ENCODE measurements around the gene WNT6.
A peak's percentile ranks its signal among the peaks of the same experiment; 100 is the strongest.
"Not testable (repeated sequence)": the region's sequence is repeated elsewhere in the genome, so short reads cannot be mapped to it uniquely, and the experiment has no call there.

Gene WNT6

GRCh38 chr2:218830526-218831306, 28.9 kb upstream of the WNT6 start:
- DNase-seq (ENCODE audit: low spot score) = no peak

GRCh38 chr2:218831378-218831990, 28.1 kb upstream of the WNT6 start, which contains the start of gene PRKAG3:
Gene PRKAG3, minus strand, starts transcription at chr2:218831803.
- DNase-seq (ENCODE audit: low spot score) = no peak

- no peak for DNase-seq (ENCODE audit: low spot score)
These were observed 27.5 kb upstream of the WNT6 start for GRCh38 chr2:218832081-218832480.

- peak; percentile 25 for DNase-seq (ENCODE audit: low spot score)
These were observed 27.1 kb upstream of the WNT6 start for GRCh38 chr2:218832520-218832919.

- DNase-seq (ENCODE audit: low spot score) = no peak
These were observed 26.5 kb upstream of the WNT6 start for GRCh38 chr2:218833023-218833609.

GRCh38 chr2:218834685-218835084, 24.9 kb upstream of the WNT6 start:
- no peak for DNase-seq (ENCODE audit: low spot score)

GRCh38 chr2:218837495-218837894, 22.1 kb upstream of the WNT6 start:
- DNase-seq (ENCODE audit: low spot score) = no peak

GRCh38 chr2:218839430-218839829, 20.2 kb upstream of the WNT6 start:
- no peak for DNase-seq (ENCODE audit: low spot score)

GRCh38 chr2:218839888-218840287, 19.7 kb upstream of the WNT6 start:
- no peak for DNase-seq (ENCODE audit: low spot score)

GRCh38 chr2:218844334-218844733, 15.3 kb upstream of the WNT6 start:
- DNase-seq (ENCODE audit: low spot score) = not testable (repeated sequence)

- not testable (repeated sequence) for DNase-seq (ENCODE audit: low spot score)
These were observed 12.6 kb upstream of the WNT6 start for GRCh38 chr2:218846963-218847362.

- no peak for DNase-seq (ENCODE audit: low spot score)
These were observed 9.9 kb upstream of the WNT6 start for GRCh38 chr2:218849721-218850120.

GRCh38 chr2:218850796-218851195, 8.8 kb upstream of the WNT6 start:
- no peak for DNase-seq (ENCODE audit: low spot score)

- no peak for DNase-seq (ENCODE audit: low spot score)
These were observed 8.3 kb upstream of the WNT6 start for GRCh38 chr2:218851286-218851685.

GRCh38 chr2:218852911-218853667, 6.5 kb upstream of the WNT6 start:
- DNase-seq (ENCODE audit: low spot score) = peak; percentile 51

GRCh38 chr2:218853766-218854165, 5.8 kb upstream of the WNT6 start:
- no peak for DNase-seq (ENCODE audit: low spot score)

GRCh38 chr2:218854860-218855259, 4.7 kb upstream of the WNT6 start:
- DNase-seq (ENCODE audit: low spot score) = no peak

- DNase-seq (ENCODE audit: low spot score) = no peak
These were observed 4.1 kb upstream of the WNT6 start for GRCh38 chr2:218855305-218856166.

GRCh38 chr2:218856167-218856895, 3.3 kb upstream of the WNT6 start:
- no peak for DNase-seq (ENCODE audit: low spot score)

GRCh38 chr2:218856896-218857243, 2.7 kb upstream of the WNT6 start:
- no peak for DNase-seq (ENCODE audit: low spot score)
